K562 (cell line): Measurements from ENCODE around the gene DNAAF3.

Source experiments
- CBX3 ChIP-seq, 2 experiments: IDR thresholded peaks; 1 replicate in 1 of 2; 2 replicates in 1 of 2; pipeline ENCODE4 v1.6.1; 2012; ENCODE audit warnings: inconsistent platforms in 2 of 2, low read length in 2 of 2, borderline replicate concordance in 1 of 2, control low read depth in 1 of 2
- GTF2F1 ChIP-seq: IDR thresholded peaks from 2 replicates; pipeline ENCODE4 v1.6.1; 2011; ENCODE audit warnings: low read depth, low read length, improper control_type of control experiment
- KDM1A ChIP-seq, 2 experiments: fragments of 450-650 bp; IDR thresholded peaks; 2 replicates each; pipeline ENCODE4 v1.6.1; 2016; ENCODE audit warnings: mild to moderate bottlenecking in 2 of 2
- RFX5 ChIP-seq: IDR thresholded peaks from 2 replicates; pipeline ENCODE4 v1.6.1; 2011; ENCODE audit warnings: low read depth, mild to moderate bottlenecking, improper control_type of control experiment, low read length
- TF ChIP-seq, protein P1 (sequence below): fragments of 450-650 bp; conservative IDR thresholded peaks from 2 replicates; pipeline ENCODE4 v1.6.1; 2016; ENCODE audit warnings: missing genetic modification characterization, low read depth, mild to moderate bottlenecking, missing compliant biosample characterization, moderate library complexity
- TF ChIP-seq, protein P2 (sequence below): fragments of 200-400 bp; formaldehyde crosslinking; IDR thresholded peaks from 2 replicates; pipeline ENCODE4 v1.6.1; 2017; ENCODE audit warnings: mild to moderate bottlenecking, low read depth, low read length, moderate library complexity

DNA sequence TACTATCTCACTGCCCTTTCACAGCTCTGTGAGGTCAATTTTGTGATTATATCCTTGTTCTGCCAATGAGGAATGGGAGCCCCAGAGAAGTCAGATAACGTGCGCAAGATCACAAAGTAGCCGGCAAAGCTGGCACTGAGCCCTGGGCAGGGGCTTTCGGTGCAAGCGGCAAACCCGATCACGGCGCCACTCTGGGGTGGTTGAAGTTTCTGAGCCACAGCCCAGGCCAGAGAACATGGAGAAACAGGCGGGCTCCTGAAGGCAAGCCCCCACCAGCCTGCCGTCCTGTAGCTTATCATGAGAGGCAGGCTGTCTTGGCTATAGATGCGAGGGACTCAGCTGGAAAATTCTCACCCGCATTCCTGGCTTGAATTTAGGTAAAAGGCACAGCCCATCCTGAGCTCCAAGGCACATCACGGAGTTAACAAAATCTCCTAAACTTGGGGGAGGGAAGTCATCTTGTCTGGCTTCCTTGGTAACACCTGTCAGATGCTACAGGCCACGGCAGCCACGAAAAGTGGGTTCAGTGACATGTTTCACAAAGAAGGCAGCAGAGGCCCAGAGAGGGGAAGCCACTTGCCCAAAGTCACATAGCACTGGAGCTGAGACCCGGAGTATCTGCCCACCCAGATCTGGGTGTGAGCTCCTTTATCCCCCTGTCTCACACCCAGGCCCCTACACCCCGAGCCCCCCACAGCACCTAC is 29.9 kb downstream of the DNAAF3 start:
- TF ChIP-seq GTF2F1, result no peak
- TF ChIP-seq, protein P1, sequence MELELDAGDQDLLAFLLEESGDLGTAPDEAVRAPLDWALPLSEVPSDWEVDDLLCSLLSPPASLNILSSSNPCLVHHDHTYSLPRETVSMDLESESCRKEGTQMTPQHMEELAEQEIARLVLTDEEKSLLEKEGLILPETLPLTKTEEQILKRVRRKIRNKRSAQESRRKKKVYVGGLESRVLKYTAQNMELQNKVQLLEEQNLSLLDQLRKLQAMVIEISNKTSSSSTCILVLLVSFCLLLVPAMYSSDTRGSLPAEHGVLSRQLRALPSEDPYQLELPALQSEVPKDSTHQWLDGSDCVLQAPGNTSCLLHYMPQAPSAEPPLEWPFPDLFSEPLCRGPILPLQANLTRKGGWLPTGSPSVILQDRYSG (tag), result no peak
- TF ChIP-seq, protein P2, sequence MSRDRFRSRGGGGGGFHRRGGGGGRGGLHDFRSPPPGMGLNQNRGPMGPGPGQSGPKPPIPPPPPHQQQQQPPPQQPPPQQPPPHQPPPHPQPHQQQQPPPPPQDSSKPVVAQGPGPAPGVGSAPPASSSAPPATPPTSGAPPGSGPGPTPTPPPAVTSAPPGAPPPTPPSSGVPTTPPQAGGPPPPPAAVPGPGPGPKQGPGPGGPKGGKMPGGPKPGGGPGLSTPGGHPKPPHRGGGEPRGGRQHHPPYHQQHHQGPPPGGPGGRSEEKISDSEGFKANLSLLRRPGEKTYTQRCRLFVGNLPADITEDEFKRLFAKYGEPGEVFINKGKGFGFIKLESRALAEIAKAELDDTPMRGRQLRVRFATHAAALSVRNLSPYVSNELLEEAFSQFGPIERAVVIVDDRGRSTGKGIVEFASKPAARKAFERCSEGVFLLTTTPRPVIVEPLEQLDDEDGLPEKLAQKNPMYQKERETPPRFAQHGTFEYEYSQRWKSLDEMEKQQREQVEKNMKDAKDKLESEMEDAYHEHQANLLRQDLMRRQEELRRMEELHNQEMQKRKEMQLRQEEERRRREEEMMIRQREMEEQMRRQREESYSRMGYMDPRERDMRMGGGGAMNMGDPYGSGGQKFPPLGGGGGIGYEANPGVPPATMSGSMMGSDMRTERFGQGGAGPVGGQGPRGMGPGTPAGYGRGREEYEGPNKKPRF, result no peak
- TF ChIP-seq CBX3 (IDR thresholded peaks at IDR 0.05; ENCODE audit: borderline replicate concordance in 1 of 2, low read length in 2 of 2), result no peak
- TF ChIP-seq KDM1A (IDR thresholded peaks at IDR 0.05), result no peak
- TF ChIP-seq RFX5, result no peak
